HAP-1 (cell line): ENCODE data around the gene ARPC5L.

Source experiments
- DNase-seq, 2 experiments: peaks; one replicate each; pipeline ENCODE4 v3.0.0-alpha.2; 2016 to 2020; ENCODE audit warnings: low spot score in 2 of 2
- H3K27me3 ChIP-seq: fragments of 250-450 bp; sonication (Bioruptor Pico); 2 replicates; pipeline ENCODE4 v1.5.1; 2020; ENCODE audit warnings: low read depth, mild to moderate bottlenecking, moderate library complexity
- H3K36me3 ChIP-seq: fragments of 250-450 bp; sonication (Bioruptor Pico); replicated peaks from 2 replicates; pipeline ENCODE4 v1.5.1; 2020; ENCODE audit warnings: mild to moderate bottlenecking
- H3K4me1 ChIP-seq: fragments of 250-450 bp; sonication (Bioruptor Pico); 2 replicates; pipeline ENCODE4 v1.5.1; 2020; ENCODE audit warnings: mild to moderate bottlenecking
- H3K4me3 ChIP-seq: fragments of 250-450 bp; sonication (Bioruptor Pico); 2 replicates; pipeline ENCODE4 v1.5.1; 2020; ENCODE audit warnings: mild to moderate bottlenecking, moderate library complexity
- H3K9me3 ChIP-seq: fragments of 250-450 bp; sonication (Bioruptor Pico); 2 replicates; pipeline ENCODE4 v1.5.1; 2020; ENCODE audit warnings: mild to moderate bottlenecking, moderate library complexity
- in situ Hi-C: fragments of 300-500 bp; cut with MboI; formaldehyde crosslinking; loops from 3 replicates; pipeline ENCODE4 v1.14.3; 2020; ENCODE audit warnings: low sequenced_read_pairs, inconsistent platforms, mixed read lengths

Gene ARPC5L

GRCh38 chr9:124881138-124881743 is 19.3 kb downstream of the ARPC5L start:
- H3K27me3 ChIP-seq, result no peaks in the 10 kb centered on the region
- H3K4me1 ChIP-seq, result peaks cover 8% of the 10 kb centered on the region
- no peak overlapping the region for H3K4me3 ChIP-seq
- H3K9me3 ChIP-seq, result no peaks in the 10 kb centered on the region
- in situ Hi-C loops, result no loop called here
- peaks cover 36% of the 10 kb centered on the region for H3K36me3 ChIP-seq
- DNase-seq, result no peak

- Histone ChIP-seq H3K9me3 (no peaks in the 10 kb centered on the region), H3K36me3 (peaks cover 26% of the 10 kb centered on the region), H3K4me3 (no peak overlapping the region), H3K4me1 (peaks cover 8% of the 10 kb centered on the region), H3K27me3 (no peaks in the 10 kb centered on the region)
- no peak for DNase-seq
- in situ Hi-C loops, result no loop called here
These were observed 20.3 kb downstream of the ARPC5L start for GRCh38 chr9:124882231-124882630.

GRCh38 chr9:124884376-124884775 is 22.4 kb downstream of the ARPC5L start:
- in situ Hi-C loops, result no loop called here
- peaks cover 8% of the 10 kb centered on the region for H3K4me1 ChIP-seq
- H3K36me3 ChIP-seq, result peaks cover 18% of the 10 kb centered on the region; the same call in 1 of the 2 replicates
- no peaks in the 10 kb centered on the region for H3K27me3 ChIP-seq
- DNase-seq, result no peak
- H3K4me3 ChIP-seq, result no peak overlapping the region
- H3K9me3 ChIP-seq, result no peaks in the 10 kb centered on the region

GRCh38 chr9:124885551-124885950 is 23.6 kb downstream of the ARPC5L start:
- Histone ChIP-seq H3K4me1 (peaks cover 1% of the 10 kb centered on the region), H3K27me3 (no peaks in the 10 kb centered on the region), H3K9me3 (no peaks in the 10 kb centered on the region), H3K36me3 (peaks cover 12% of the 10 kb centered on the region; the same call in 1 of the 2 replicates), H3K4me3 (no peak overlapping the region)
- DNase-seq, result no peak
- in situ Hi-C loops, result no loop called here

- Histone ChIP-seq H3K4me3 (no peak overlapping the region), H3K27me3 (no peaks in the 10 kb centered on the region), H3K36me3 (peaks cover 12% of the 10 kb centered on the region), H3K9me3 (no peaks in the 10 kb centered on the region), H3K4me1 (no peaks in the 10 kb centered on the region)
- no peak for DNase-seq
- in situ Hi-C loops, result no loop called here
These were observed 24.5 kb downstream of the ARPC5L start for GRCh38 chr9:124886461-124886860.

- in situ Hi-C loops, result no loop called here
- Histone ChIP-seq H3K4me3 (no peak overlapping the region), H3K27me3 (no peaks in the 10 kb centered on the region), H3K9me3 (no peaks in the 10 kb centered on the region), H3K36me3 (peaks cover 12% of the 10 kb centered on the region), H3K4me1 (no peaks in the 10 kb centered on the region)
- no peak for DNase-seq
These were observed 25.0 kb downstream of the ARPC5L start for GRCh38 chr9:124886866-124887492.

GRCh38 chr9:124887832-124888231 is 25.9 kb downstream of the ARPC5L start:
- H3K9me3 ChIP-seq, result no peaks in the 10 kb centered on the region
- no peaks in the 10 kb centered on the region for H3K4me1 ChIP-seq
- no peak for DNase-seq
- H3K4me3 ChIP-seq, result no peak overlapping the region
- peaks cover 16% of the 10 kb centered on the region for H3K36me3 ChIP-seq
- no peaks in the 10 kb centered on the region for H3K27me3 ChIP-seq
- in situ Hi-C loops, result no loop called here

GRCh38 chr9:124889006-124889405 is 27.1 kb downstream of the ARPC5L start:
- DNase-seq, result no peak
- H3K9me3 ChIP-seq, result no peaks in the 10 kb centered on the region
- H3K4me3 ChIP-seq, result no peak overlapping the region
- in situ Hi-C loops, result no loop called here
- H3K36me3 ChIP-seq, result peaks cover 19% of the 10 kb centered on the region
- H3K4me1 ChIP-seq, result no peaks in the 10 kb centered on the region
- H3K27me3 ChIP-seq, result no peaks in the 10 kb centered on the region

- DNase-seq, result no peak
- Histone ChIP-seq H3K4me1 (no peaks in the 10 kb centered on the region), H3K9me3 (no peaks in the 10 kb centered on the region), H3K27me3 (no peaks in the 10 kb centered on the region), H3K4me3 (no peak overlapping the region), H3K36me3 (peaks cover 24% of the 10 kb centered on the region)
- in situ Hi-C loops, result no loop called here
These were observed 28.2 kb downstream of the ARPC5L start for GRCh38 chr9:124890179-124890578.

- in situ Hi-C loops, result no loop called here
- DNase-seq, result no peak
- peaks cover 21% of the 10 kb centered on the region for H3K36me3 ChIP-seq
- H3K9me3 ChIP-seq, result no peaks in the 10 kb centered on the region
- no peak overlapping the region for H3K4me3 ChIP-seq
- H3K4me1 ChIP-seq, result no peaks in the 10 kb centered on the region
- H3K27me3 ChIP-seq, result no peaks in the 10 kb centered on the region
These were observed 32.3 kb downstream of the ARPC5L start for GRCh38 chr9:124894035-124894740.

GRCh38 chr9:124894741-124895170 is 32.8 kb downstream of the ARPC5L start:
- no peaks in the 10 kb centered on the region for H3K27me3 ChIP-seq
- DNase-seq, result peak in 1 of 2 experiments; percentile 42
- no peaks in the 10 kb centered on the region for H3K9me3 ChIP-seq
- no peaks in the 10 kb centered on the region for H3K4me1 ChIP-seq
- in situ Hi-C loops, result no loop called here
- H3K36me3 ChIP-seq, result peaks cover 21% of the 10 kb centered on the region
- H3K4me3 ChIP-seq, result no peak overlapping the region

GRCh38 chr9:124897570-124898460 is 35.9 kb downstream of the ARPC5L start:
- peaks cover 15% of the 10 kb centered on the region for H3K36me3 ChIP-seq
- H3K4me1 ChIP-seq, result no peaks in the 10 kb centered on the region
- no peak for DNase-seq
- H3K27me3 ChIP-seq, result no peaks in the 10 kb centered on the region
- H3K9me3 ChIP-seq, result no peaks in the 10 kb centered on the region
- in situ Hi-C loops, result no loop called here
- H3K4me3 ChIP-seq, result no peak overlapping the region

- H3K9me3 ChIP-seq, result no peaks in the 10 kb centered on the region
- DNase-seq, result no peak
- H3K4me3 ChIP-seq, result no peak overlapping the region
- H3K4me1 ChIP-seq, result no peaks in the 10 kb centered on the region
- in situ Hi-C loops, result no loop called here
- peaks cover 6% of the 10 kb centered on the region for H3K36me3 ChIP-seq
- no peaks in the 10 kb centered on the region for H3K27me3 ChIP-seq
These were observed 37.9 kb downstream of the ARPC5L start for GRCh38 chr9:124899845-124900244.
